GM10248 (cell line): ENCODE measurements around the gene RASD1.
"Not testable (repeated sequence)": the region's sequence is repeated elsewhere in the genome, so short reads cannot be mapped to it uniquely, and the experiment has no call there.

ENCODE experiments used
- CTCF ChIA-PET: fragments of 300-600 bp; sonication (Branson Sonifier 250); formaldehyde crosslinking; extraction: SDS; loops from one replicate; lab custom pipeline; 2021; ENCODE audit warnings: antibody characterized with exemption; lab: Yijun Ruan, JAX
- POLR2A ChIA-PET: fragments of 350-650 bp; sonication (Branson Sonifier 250); formaldehyde crosslinking; extraction: SDS; loops from one replicate; lab custom pipeline; 2020; ENCODE audit warnings: antibody characterized with exemption; lab: Yijun Ruan, JAX
- DNase-seq: peaks from one replicate; pipeline ENCODE4 v3.0.0; 2012; ENCODE audit errors: extremely low spot score
- TF ChIP-seq, protein P1 (sequence below): IDR thresholded peaks from 2 replicates; pipeline ENCODE4 v1.5.1; 2012; ENCODE audit warnings: mild to moderate bottlenecking, low read depth; ENCODE audit errors: extremely low read depth, missing control alignments, control extremely low read depth

Gene RASD1

GRCh38 chr17:17468217-17469010, 27.8 kb downstream of the RASD1 start:
- ChIA-PET CTCF (interaction anchor here (0.9 to 2.2 kb wide), 3 partner anchors 25 to 173 kb away, joined by 3 to 12 read pairs (median 4); partner anchors contain the start of gene RASD1), POLR2A (interaction anchor here (0.7 kb wide), 1 partner anchor 88 kb away, joined by 3 read pairs; no protein-coding TSS in a partner anchor)
- TF ChIP-seq, protein P1, sequence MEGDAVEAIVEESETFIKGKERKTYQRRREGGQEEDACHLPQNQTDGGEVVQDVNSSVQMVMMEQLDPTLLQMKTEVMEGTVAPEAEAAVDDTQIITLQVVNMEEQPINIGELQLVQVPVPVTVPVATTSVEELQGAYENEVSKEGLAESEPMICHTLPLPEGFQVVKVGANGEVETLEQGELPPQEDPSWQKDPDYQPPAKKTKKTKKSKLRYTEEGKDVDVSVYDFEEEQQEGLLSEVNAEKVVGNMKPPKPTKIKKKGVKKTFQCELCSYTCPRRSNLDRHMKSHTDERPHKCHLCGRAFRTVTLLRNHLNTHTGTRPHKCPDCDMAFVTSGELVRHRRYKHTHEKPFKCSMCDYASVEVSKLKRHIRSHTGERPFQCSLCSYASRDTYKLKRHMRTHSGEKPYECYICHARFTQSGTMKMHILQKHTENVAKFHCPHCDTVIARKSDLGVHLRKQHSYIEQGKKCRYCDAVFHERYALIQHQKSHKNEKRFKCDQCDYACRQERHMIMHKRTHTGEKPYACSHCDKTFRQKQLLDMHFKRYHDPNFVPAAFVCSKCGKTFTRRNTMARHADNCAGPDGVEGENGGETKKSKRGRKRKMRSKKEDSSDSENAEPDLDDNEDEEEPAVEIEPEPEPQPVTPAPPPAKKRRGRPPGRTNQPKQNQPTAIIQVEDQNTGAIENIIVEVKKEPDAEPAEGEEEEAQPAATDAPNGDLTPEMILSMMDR, result no peak
- no peak for DNase-seq

- no peak for DNase-seq
- ChIA-PET POLR2A (no interaction called here), CTCF (interaction anchor here (0.9 to 2.2 kb wide), 5 partner anchors 23 to 173 kb away, joined by 3 to 12 read pairs (median 5); partner anchors contain the start of gene RASD1)
- TF ChIP-seq, protein P1, result no peak
Measured at GRCh38 chr17:17467720-17468119, 28.5 kb downstream of the RASD1 start.

DNA sequence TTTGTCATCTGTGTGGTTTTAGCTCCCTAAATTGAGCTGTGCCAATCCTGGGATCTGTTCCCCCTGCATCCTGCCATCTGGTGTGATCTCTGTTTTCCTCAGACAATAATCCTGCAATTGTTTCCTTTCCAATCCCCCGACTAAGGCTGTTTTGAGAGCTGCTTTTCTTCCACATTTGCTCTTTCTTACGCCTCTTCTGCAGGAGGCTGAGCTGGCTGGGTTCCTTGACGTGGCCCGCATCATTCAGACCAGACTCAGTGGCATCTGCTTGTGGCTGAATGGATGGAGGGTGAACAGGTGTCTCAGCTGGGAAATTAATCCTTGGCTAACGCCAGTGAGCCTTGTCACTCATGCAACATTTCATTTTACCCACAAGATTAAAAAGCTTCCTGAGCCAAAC, 29.2 kb downstream of the RASD1 start:
- ChIA-PET CTCF (interaction anchor here (1.3 to 2.2 kb wide), 4 partner anchors 24 to 30 kb away, joined by 4 to 12 read pairs (median 6); partner anchors contain the start of gene RASD1), POLR2A (no interaction called here)
- DNase-seq, result no peak
- TF ChIP-seq, protein P1, result no peak

- TF ChIP-seq, protein P1, result no peak
- POLR2A ChIA-PET, result no interaction called here
- CTCF ChIA-PET, result interaction anchor here (1.3 to 2.2 kb wide), 3 partner anchors 24 to 30 kb away, joined by 5 to 12 read pairs (median 6); partner anchors contain the start of gene RASD1
- no peak for DNase-seq
Measured at GRCh38 chr17:17466511-17466910, 29.7 kb downstream of the RASD1 start.

DNA sequence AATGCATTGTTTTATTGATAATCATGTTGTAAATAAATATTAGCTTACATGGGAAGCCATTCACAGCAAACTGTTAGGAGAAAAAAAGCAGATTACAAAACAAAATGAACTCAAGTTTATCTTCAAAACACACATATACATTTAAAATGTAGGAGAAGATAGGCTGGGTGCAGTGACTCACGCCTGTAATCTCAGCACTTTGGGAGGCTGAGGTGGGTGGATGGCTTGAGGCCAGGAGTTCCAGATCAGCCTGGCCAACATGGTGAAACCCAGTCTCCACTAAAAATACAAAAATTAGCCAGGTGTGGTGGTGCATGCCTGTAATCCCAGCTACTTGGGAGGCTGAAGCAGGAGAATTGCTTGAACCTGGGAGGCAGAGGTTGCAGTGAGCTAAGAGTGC, 30.3 kb downstream of the RASD1 start:
- not testable (repeated sequence) for DNase-seq
- CTCF ChIA-PET, result interaction anchor here (2.0 kb wide), 1 partner anchor 25 kb away, joined by 6 read pairs; no protein-coding TSS in a partner anchor

GRCh38 chr17:17463821-17464220, 32.4 kb downstream of the RASD1 start:
- TF ChIP-seq, protein P1, result no peak
- ChIA-PET POLR2A (no interaction called here), CTCF (interaction anchor here (1.2 kb wide), 1 partner anchor 35 kb away, joined by 3 read pairs; no protein-coding TSS in a partner anchor)
- no peak for DNase-seq

More for the DNA sequence above, 30.3 kb downstream of the RASD1 start:
- POLR2A ChIA-PET, result not testable (repeated sequence)
